K562 (cell line): Measurements from ENCODE around the gene ANKMY2. TPM values are rescaled to one million over a fixed set of nuclear protein-coding genes. Genes with fewer than 3 reads are reported as not detected.

Source experiments
- BRCA1 ChIP-seq, 2 experiments: fragments of 450-650 bp in 1 of 2; sonication (generic) in 1 of 2; formaldehyde crosslinking in 1 of 2; IDR thresholded peaks; 2 replicates each; pipeline versions ENCODE4 v1.5.0 to v1.6.1; 2017 to 2020; ENCODE audit warnings: mild to moderate bottlenecking in 1 of 2, missing genetic modification reagents in 1 of 2
- CBX8 ChIP-seq: fragments of 200-600 bp; sonication (generic); IDR thresholded peaks from 2 replicates; pipeline ENCODE4 v1.6.1; 2012; ENCODE audit warnings: borderline replicate concordance, mixed run types, low read depth, mild to moderate bottlenecking, moderate library complexity, mixed read lengths, low read length, control low read depth, inconsistent platforms; ENCODE audit not compliant: poor library complexity, severe bottlenecking; ENCODE audit errors: extremely low read depth
- CCAR2 ChIP-seq: fragments of 200-400 bp; formaldehyde crosslinking; IDR thresholded peaks from 2 replicates; pipeline ENCODE4 v1.6.1; 2017; ENCODE audit warnings: mild to moderate bottlenecking, low read depth, low read length
- HDAC6 ChIP-seq: IDR thresholded peaks from 2 replicates; pipeline ENCODE4 v1.6.1; 2012; ENCODE audit warnings: low read depth, mild to moderate bottlenecking, control low read depth, inconsistent platforms, low read length, moderate library complexity
- IFI16 ChIP-seq: fragments of 250-450 bp; sonication (Bioruptor Pico); IDR thresholded peaks from 2 replicates; pipeline ENCODE4 v2.1.2; 2022; ENCODE audit warnings: mild to moderate bottlenecking, inconsistent platforms
- MAFK ChIP-seq: IDR thresholded peaks from 2 replicates; pipeline ENCODE4 v1.6.1; 2011; ENCODE audit warnings: low read length, improper control_type of control experiment
- MEF2A ChIP-seq: IDR thresholded peaks from 2 replicates; pipeline ENCODE4 v1.6.1; 2011; ENCODE audit warnings: low read depth, mild to moderate bottlenecking, low read length, moderate library complexity; ENCODE audit not compliant: control insufficient read depth
- NFRKB ChIP-seq: fragments of 450-650 bp; IDR thresholded peaks from 2 replicates; pipeline ENCODE4 v1.6.1; 2016; ENCODE audit warnings: low read depth
- TARDBP ChIP-seq: fragments of 450-650 bp; IDR thresholded peaks from 2 replicates; pipeline ENCODE4 v1.6.1; 2016
- TRIM24 ChIP-seq, 2 experiments: fragments of 450-650 bp; IDR thresholded peaks; 2 replicates each; pipeline ENCODE4 v1.6.1; 2016
- WHSC1 ChIP-seq: IDR thresholded peaks from one replicate; pipeline ENCODE4 v1.6.1; 2012; ENCODE audit warnings: low read length, control low read depth, inconsistent platforms
- ZBTB1 ChIP-seq: sonication (generic); formaldehyde crosslinking; IDR thresholded peaks from 2 replicates; pipeline ENCODE4 v1.8.1; 2023; ENCODE audit warnings: missing genetic modification reagents, low read depth, mild to moderate bottlenecking, borderline replicate concordance
- ZFX ChIP-seq: sonication (generic); formaldehyde crosslinking; IDR thresholded peaks from 2 replicates; pipeline ENCODE4 v1.8.0; 2022; ENCODE audit warnings: mild to moderate bottlenecking, missing genetic modification reagents, moderate library complexity
- ZNF274 ChIP-seq: IDR thresholded peaks from 2 replicates; pipeline ENCODE4 v1.6.1; 2011; ENCODE audit warnings: low read depth, mild to moderate bottlenecking, low read length, moderate library complexity, borderline replicate concordance
- ZNF766 ChIP-seq: fragments of 200-800 bp; sonication (Bioruptor generic); conservative IDR thresholded peaks from 2 replicates; pipeline ENCODE4 v1.6.1; 2016; ENCODE audit warnings: missing genetic modification characterization, missing compliant biosample characterization
- polyA plus RNA-seq, 8 experiments: library from polyadenylated mRNA; depleted of rRNA in 4 of 8; stranded (reverse) in 5 of 8; unstranded in 3 of 8; fragments of >200 nt; fragmentation: Nextera tagmentation in 2 of 8; fragmentation: Illumina TruSeq in 1 of 8; extraction: Ambion mirVana in 2 of 8; extraction: Trizol in 1 of 8; gene quantifications; 2 replicates each; pipeline versions ENCODE4 v1.2.1 to v1.2.3, GENCODE V29; 2011 to 2014; ENCODE audit warnings: inconsistent platforms in 1 of 8, missing spikeins in 1 of 8
- total RNA-seq, 7 experiments: library from RNA; depleted of rRNA in 6 of 7; stranded (reverse); fragments of >200 nt in 6 of 7; fragmentation: Illumina TruSeq in 2 of 7; extraction: Trizol in 2 of 7; gene quantifications; 2 replicates each; pipeline versions ENCODE4 v1.2.1 to v1.2.3, GENCODE V29; 2011 to 2021; ENCODE audit warnings: low replicate concordance in 1 of 7
- TF ChIP-seq, protein P1 (sequence below): fragments of 250-450 bp; sonication (Bioruptor Pico); IDR thresholded peaks from 2 replicates; pipeline ENCODE4 v1.5.0; 2021; ENCODE audit warnings: mild to moderate bottlenecking, moderate library complexity
- TF ChIP-seq, protein P2 (sequence below): sonication (generic); formaldehyde crosslinking; IDR thresholded peaks from 2 replicates; pipeline ENCODE4 v1.8.1; 2023; ENCODE audit warnings: mild to moderate bottlenecking, missing genetic modification reagents
- TF ChIP-seq, protein P3 (sequence below): fragments of 250-450 bp; sonication (Bioruptor Pico); IDR thresholded peaks from 2 replicates; pipeline ENCODE4 v1.8.0; 2021; ENCODE audit warnings: moderate library complexity, mild to moderate bottlenecking, inconsistent platforms

Gene ANKMY2
- total and polyA plus RNA-seq, 9 of the 15 experiments (the other 6 are each of a cell fraction or from before 2014, with no cell fraction given) = 38.9 to 71.5 (median 48.8) TPM

DNA sequence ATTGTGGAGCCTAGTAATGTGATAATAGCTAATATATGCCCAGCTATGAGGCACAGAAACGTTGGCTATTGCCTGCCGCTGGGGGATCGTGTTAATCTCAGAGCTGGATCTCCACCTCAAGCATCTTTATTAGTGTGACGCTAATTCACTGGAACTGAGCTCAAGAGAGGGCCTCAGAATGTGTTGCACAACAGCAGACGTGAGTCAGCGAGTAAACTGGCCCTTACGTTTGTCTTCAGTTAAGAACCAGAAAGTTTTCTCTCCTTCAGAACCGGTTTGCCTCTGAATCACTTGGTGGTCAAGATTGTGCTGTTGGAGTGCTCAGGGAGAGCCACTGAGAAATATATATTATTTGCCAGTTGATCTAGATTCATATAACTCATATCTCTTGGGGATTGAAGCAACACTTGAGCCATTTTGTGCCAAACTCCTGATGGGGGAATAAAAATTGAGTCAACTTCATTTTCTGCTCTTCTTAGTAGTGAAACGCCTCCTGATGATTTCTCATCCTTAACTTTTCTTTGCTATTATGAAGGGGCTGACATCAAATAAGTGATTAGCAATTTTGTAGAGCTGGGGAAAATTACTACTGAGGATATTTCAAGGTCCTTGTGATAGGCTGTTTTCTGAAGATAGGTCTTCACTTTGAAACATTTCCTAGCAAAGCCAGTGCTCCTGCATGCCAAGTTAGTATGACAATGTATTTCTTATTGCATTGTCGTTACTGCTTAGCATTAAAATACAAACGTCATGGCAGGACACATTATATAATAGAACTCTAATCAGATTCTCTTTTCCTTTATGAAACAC lies 22.7 kb upstream of the ANKMY2 start (continued):
- TF ChIP-seq HDAC6 (no peak), IFI16 (CRISPR knock-in tag) (no peak), CBX8 (no peak), NFRKB (no peak), CCAR2 (no peak), BRCA1 (IDR thresholded peaks at IDR 0.05) (no peak), BRCA1 (CRISPR knock-in tag; IDR thresholded peaks at IDR 0.05) (no peak), ZNF274 (no peak), ZNF766 (CRISPR knock-in tag) (peak; percentile 94), TARDBP (no peak), MAFK (peak; percentile 71), ZBTB1 (CRISPR knock-in tag) (no peak), ZFX (CRISPR knock-in tag) (no peak), WHSC1 (no peak), MEF2A (no peak), TRIM24 (IDR thresholded peaks at IDR 0.05) (peak; percentile 57 to 81; a peak in 3 of 4 replicates)
- TF ChIP-seq, protein P1, sequence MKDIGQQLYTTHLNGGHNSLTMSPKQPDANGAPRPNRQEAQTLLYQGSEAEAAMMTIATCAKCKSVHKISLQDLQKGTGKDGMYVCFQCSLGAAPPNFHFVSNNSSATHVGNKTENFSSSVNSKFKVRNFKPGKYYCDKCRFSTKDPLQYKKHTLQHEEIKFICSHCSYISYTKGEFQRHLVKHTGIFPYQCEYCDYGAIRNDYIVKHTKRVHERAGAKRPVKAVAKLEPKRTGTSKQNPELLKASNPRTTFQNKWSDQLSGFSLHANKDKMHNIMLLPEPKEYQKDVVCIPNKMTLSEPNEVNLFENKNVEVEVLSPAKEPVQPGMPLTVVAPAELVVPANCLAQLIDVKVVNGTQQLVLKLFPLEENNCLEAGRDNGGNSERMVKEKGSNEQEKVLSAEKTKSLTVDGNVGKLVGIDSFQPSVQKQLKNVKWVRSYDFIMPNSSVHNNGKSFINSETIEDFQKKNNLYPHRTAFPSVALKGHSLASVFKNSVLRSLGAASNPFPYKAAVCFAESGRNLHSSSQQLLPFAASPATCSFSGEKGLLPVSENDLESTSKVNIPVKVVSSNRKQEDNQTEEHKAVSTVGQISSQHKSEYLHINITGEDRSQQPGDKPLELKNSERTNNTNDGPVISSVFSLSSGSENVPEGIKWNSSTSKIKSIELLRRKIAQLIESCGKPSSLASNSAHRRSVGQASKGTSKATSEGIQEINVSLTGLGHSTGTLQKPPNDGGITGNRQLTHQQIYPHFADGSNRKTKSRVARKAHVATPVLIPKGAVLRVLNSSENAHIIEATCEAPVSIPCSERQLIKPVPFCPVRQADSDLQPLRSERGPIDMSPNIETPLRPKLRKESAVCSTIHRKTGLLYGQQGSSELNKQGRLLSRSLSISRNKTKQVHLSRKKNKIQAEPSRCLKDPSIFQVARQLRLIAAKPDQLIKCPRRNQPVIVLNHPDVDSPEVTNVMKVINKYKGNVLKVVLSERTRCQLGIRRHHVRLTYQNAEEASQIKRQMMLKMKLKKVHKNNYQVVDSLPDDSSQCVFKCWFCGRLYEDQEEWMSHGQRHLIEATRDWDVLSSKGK (CRISPR knock-in tag) = no peak
- TF ChIP-seq, protein P2, sequence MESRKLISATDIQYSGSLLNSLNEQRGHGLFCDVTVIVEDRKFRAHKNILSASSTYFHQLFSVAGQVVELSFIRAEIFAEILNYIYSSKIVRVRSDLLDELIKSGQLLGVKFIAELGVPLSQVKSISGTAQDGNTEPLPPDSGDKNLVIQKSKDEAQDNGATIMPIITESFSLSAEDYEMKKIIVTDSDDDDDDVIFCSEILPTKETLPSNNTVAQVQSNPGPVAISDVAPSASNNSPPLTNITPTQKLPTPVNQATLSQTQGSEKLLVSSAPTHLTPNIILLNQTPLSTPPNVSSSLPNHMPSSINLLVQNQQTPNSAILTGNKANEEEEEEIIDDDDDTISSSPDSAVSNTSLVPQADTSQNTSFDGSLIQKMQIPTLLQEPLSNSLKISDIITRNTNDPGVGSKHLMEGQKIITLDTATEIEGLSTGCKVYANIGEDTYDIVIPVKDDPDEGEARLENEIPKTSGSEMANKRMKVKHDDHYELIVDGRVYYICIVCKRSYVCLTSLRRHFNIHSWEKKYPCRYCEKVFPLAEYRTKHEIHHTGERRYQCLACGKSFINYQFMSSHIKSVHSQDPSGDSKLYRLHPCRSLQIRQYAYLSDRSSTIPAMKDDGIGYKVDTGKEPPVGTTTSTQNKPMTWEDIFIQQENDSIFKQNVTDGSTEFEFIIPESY = no peak
- TF ChIP-seq, protein P3, sequence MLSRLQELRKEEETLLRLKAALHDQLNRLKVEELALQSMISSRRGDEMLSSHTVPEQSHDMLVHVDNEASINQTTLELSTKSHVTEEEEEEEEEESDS = no peak
